Liver (tissue), 9 donors: ENCODE results near the gene OBI1. TPM values are rescaled to one million over a fixed set of nuclear protein-coding genes. Genes with fewer than 3 reads are reported as not detected.
A peak's percentile ranks its signal among the peaks of the same experiment; 100 is the strongest.

Source experiments
- DNase-seq: peaks from one replicate; pipeline ENCODE4 v3.0.0-alpha.2; 2017; ENCODE audit warnings: low spot score
- H3K27ac ChIP-seq, 2 donors: one replicate each; pipeline ENCODE4 v1.7.0; 2013; ENCODE audit warnings: inconsistent platforms in 2 of 2, low read length in 2 of 2, control low read depth in 1 of 2, low read depth in 1 of 2, mild to moderate bottlenecking in 1 of 2
- H3K27me3 ChIP-seq, 4 donors: one replicate each; pipeline versions ENCODE4 v1.6.1 to v1.7.0; 2013; ENCODE audit warnings: low read length in 3 of 4, inconsistent platforms in 1 of 4, mild to moderate bottlenecking in 1 of 4, moderate library complexity in 1 of 4; ENCODE audit not compliant: control insufficient read depth in 4 of 4, insufficient read depth in 4 of 4
- H3K36me3 ChIP-seq, 4 donors: one replicate each; pipeline versions ENCODE4 v1.6.1 to v1.7.0; 2013; ENCODE audit warnings: low read length in 3 of 4, mild to moderate bottlenecking in 3 of 4, low read depth in 1 of 4, moderate library complexity in 1 of 4; ENCODE audit not compliant: control insufficient read depth in 4 of 4, insufficient read depth in 3 of 4
- H3K4me1 ChIP-seq, 4 donors: one replicate each; pipeline versions ENCODE4 v1.6.1 to v1.7.0; 2013; ENCODE audit warnings: low read length in 3 of 4, mild to moderate bottlenecking in 3 of 4, moderate library complexity in 1 of 4; ENCODE audit not compliant: control insufficient read depth in 4 of 4, insufficient read depth in 4 of 4
- H3K4me3 ChIP-seq, 3 donors: one replicate each; pipeline versions ENCODE4 v1.6.1 to v1.7.0; 2013; ENCODE audit warnings: low read length in 3 of 3, control low read depth in 1 of 3, low read depth in 1 of 3, mild to moderate bottlenecking in 1 of 3
- H3K9ac ChIP-seq, 2 donors: one replicate each; pipeline ENCODE4 v1.7.0; 2013; ENCODE audit warnings: low read length in 2 of 2, mild to moderate bottlenecking in 2 of 2, moderate library complexity in 2 of 2, control low read depth in 1 of 2, low read depth in 1 of 2
- H3K9me3 ChIP-seq, 4 donors: one replicate each; pipeline versions ENCODE4 v1.6.1 to v1.7.0; 2013; ENCODE audit warnings: low read length in 3 of 4; ENCODE audit not compliant: control insufficient read depth in 4 of 4
- ATF3 ChIP-seq: IDR thresholded peaks from 2 replicates; pipeline ENCODE4 v1.6.1; 2016; ENCODE audit warnings: antibody characterized with exemption
- EGR1 ChIP-seq, 2 donors: IDR thresholded peaks; 2 replicates each; pipeline ENCODE4 v1.6.1; 2016 to 2018; ENCODE audit warnings: antibody characterized with exemption in 2 of 2, low read depth in 2 of 2
- FOXA1 ChIP-seq: IDR thresholded peaks from 2 replicates; pipeline ENCODE4 v1.6.1; 2016; ENCODE audit warnings: antibody characterized with exemption
- FOXA2 ChIP-seq: IDR thresholded peaks from 2 replicates; pipeline ENCODE4 v1.6.1; 2016; ENCODE audit warnings: antibody characterized with exemption
- GABPA ChIP-seq, 2 donors: IDR thresholded peaks in 1 of 2; conservative IDR thresholded peaks in 1 of 2; 2 replicates each; pipeline ENCODE4 v1.6.1; 2016; ENCODE audit warnings: antibody characterized with exemption in 2 of 2, mild to moderate bottlenecking in 1 of 2, moderate library complexity in 1 of 2
- HNF4A ChIP-seq, 2 donors: conservative IDR thresholded peaks; 2 replicates each; pipeline ENCODE4 v1.6.1; 2016; ENCODE audit warnings: antibody characterized with exemption in 2 of 2, mild to moderate bottlenecking in 2 of 2
- HNF4G ChIP-seq: IDR thresholded peaks from 2 replicates; pipeline ENCODE4 v1.6.1; 2016; ENCODE audit warnings: antibody characterized with exemption
- MAX ChIP-seq: IDR thresholded peaks from 2 replicates; pipeline ENCODE4 v1.6.1; 2016; ENCODE audit warnings: antibody characterized with exemption
- RAD21 ChIP-seq, 2 donors: IDR thresholded peaks; 2 replicates each; pipeline ENCODE4 v1.6.1; 2016; ENCODE audit warnings: antibody characterized with exemption in 2 of 2, mild to moderate bottlenecking in 2 of 2
- REST ChIP-seq: IDR thresholded peaks from 2 replicates; pipeline ENCODE4 v1.6.1; 2016; ENCODE audit warnings: antibody characterized with exemption, mild to moderate bottlenecking
- RXRA ChIP-seq, 2 donors: IDR thresholded peaks; 2 replicates each; pipeline ENCODE4 v1.6.1; 2017 to 2018; ENCODE audit warnings: antibody characterized with exemption in 2 of 2, mild to moderate bottlenecking in 1 of 2
- SP1 ChIP-seq: IDR thresholded peaks from 2 replicates; pipeline ENCODE4 v1.6.1; 2018; ENCODE audit warnings: antibody characterized with exemption, mild to moderate bottlenecking
- TAF1 ChIP-seq: conservative IDR thresholded peaks from 2 replicates; pipeline ENCODE4 v1.6.1; 2016; ENCODE audit warnings: antibody characterized with exemption, mild to moderate bottlenecking
- YY1 ChIP-seq: IDR thresholded peaks from 2 replicates; pipeline ENCODE4 v1.6.1; 2016; ENCODE audit warnings: antibody characterized with exemption, mild to moderate bottlenecking
- ZBTB33 ChIP-seq: IDR thresholded peaks from 2 replicates; pipeline ENCODE4 v1.6.1; 2016; ENCODE audit warnings: antibody characterized with exemption
- WGBS: extraction: QIAGEN DNeasy Blood & Tissue Kit; methylation state at CpG from one replicate; pipeline ENCODE4 v1.1.7; 2013; 5-methylcytosine and 5-hydroxymethylcytosine counted together
- polyA plus RNA-seq, 2 donors: library from polyadenylated mRNA; stranded (reverse) in 1 of 2; unstranded in 1 of 2; fragments of 200-250 nt in 1 of 2; fragments of >200 nt in 1 of 2; fragmentation: Nextera tagmentation in 1 of 2; extraction: Ambion mirVana in 1 of 2; gene quantifications; one replicate each; pipeline versions ENCODE4 v1.2.1 to v1.2.3, GENCODE V29; 2013 to 2015
- total RNA-seq, 2 donors: library from RNA; depleted of rRNA; stranded (reverse); fragments of >200 nt; gene quantifications; one replicate each; pipeline ENCODE4 v1.2.3, GENCODE V29; 2014
- TF ChIP-seq, protein P1 (sequence below): fragments of 150-350 bp; IDR thresholded peaks from 2 replicates; pipeline ENCODE4 v1.5.1; 2017; ENCODE audit warnings: improper control_type of control experiment, low read depth, low read length; ENCODE audit not compliant: missing input control
- donor health status: healthy.
- donor health status: healthy.
- donor health status: healthy.
- donor health status: healthy.
- donor health status: healthy.

Gene OBI1
- total and polyA plus RNA-seq, 4 donors: 1.7 to 8.9 (median 3.0) TPM

DNA sequence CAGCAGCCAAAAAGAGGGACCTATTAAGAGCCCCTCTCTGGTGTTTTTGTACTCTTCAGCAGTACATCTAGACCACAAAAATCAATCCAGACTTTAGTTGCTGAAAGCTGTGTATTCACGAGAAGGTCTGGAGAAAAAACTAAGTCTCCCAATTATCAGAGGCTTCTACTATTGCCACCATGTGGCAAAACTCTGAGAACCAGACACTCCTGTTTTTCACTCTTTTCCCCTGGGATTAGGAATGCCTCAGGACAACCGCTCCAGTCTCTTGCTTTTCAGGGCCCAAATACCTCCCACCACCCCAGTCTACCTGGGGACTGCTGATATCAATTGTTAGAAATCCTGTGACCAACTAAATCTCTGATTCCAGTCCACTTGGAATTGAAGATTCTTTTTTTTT lies 30.1 kb upstream of the OBI1 start:
- no peaks in the 10 kb centered on the region for H3K4me1 ChIP-seq
- no peaks in the 10 kb centered on the region for H3K9me3 ChIP-seq
- H3K36me3 ChIP-seq: no peaks in the 10 kb centered on the region
- H3K27ac ChIP-seq: no peak overlapping the region
- peaks cover 0 to under 1% (median 0%) of the 10 kb centered on the region in 4 donors for H3K27me3 ChIP-seq
- TF ChIP-seq FOXA2: no peak
- no peak for TF ChIP-seq HNF4A (conservative IDR thresholded peaks at IDR 0.05)
- TF ChIP-seq, protein P1, sequence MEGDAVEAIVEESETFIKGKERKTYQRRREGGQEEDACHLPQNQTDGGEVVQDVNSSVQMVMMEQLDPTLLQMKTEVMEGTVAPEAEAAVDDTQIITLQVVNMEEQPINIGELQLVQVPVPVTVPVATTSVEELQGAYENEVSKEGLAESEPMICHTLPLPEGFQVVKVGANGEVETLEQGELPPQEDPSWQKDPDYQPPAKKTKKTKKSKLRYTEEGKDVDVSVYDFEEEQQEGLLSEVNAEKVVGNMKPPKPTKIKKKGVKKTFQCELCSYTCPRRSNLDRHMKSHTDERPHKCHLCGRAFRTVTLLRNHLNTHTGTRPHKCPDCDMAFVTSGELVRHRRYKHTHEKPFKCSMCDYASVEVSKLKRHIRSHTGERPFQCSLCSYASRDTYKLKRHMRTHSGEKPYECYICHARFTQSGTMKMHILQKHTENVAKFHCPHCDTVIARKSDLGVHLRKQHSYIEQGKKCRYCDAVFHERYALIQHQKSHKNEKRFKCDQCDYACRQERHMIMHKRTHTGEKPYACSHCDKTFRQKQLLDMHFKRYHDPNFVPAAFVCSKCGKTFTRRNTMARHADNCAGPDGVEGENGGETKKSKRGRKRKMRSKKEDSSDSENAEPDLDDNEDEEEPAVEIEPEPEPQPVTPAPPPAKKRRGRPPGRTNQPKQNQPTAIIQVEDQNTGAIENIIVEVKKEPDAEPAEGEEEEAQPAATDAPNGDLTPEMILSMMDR: peak; percentile 31
- no peak for TF ChIP-seq RXRA (IDR thresholded peaks at IDR 0.05)
- TF ChIP-seq EGR1 (IDR thresholded peaks at IDR 0.05; ENCODE audit: low read depth in 2 of 2): no peak
- peak; percentile 63 to 69 for TF ChIP-seq RAD21 (IDR thresholded peaks at IDR 0.05)
- no peak for TF ChIP-seq TAF1
- TF ChIP-seq REST: no peak
- no peak for DNase-seq
- WGBS: 29% methylated on average over 2 of the region's 2 CpGs
- H3K9ac ChIP-seq: no peak overlapping the region
- no peak overlapping the region for H3K4me3 ChIP-seq

GRCh38 chr13:78686461-78686860 lies 27.5 kb upstream of the OBI1 start:
- Histone ChIP-seq H3K4me1 (no peaks in the 10 kb centered on the region), H3K36me3 (no peaks in the 10 kb centered on the region), H3K27me3 (peaks cover 0 to 2% (median 0%) of the 10 kb centered on the region in 4 donors), H3K27ac (no peak overlapping the region), H3K9me3 (no peaks in the 10 kb centered on the region), H3K9ac (no peak overlapping the region), H3K4me3 (no peak overlapping the region)
- WGBS: 92% methylated on average over 4 of the region's 4 CpGs
- no peak for DNase-seq
- no peak for TF ChIP-seq FOXA1
- no peak for TF ChIP-seq REST
- no peak for TF ChIP-seq RAD21 (IDR thresholded peaks at IDR 0.05)
- no peak for TF ChIP-seq YY1
- no peak for TF ChIP-seq SP1
- TF ChIP-seq EGR1 (IDR thresholded peaks at IDR 0.05; ENCODE audit: low read depth in 2 of 2): no peak
- TF ChIP-seq MAX: no peak
- TF ChIP-seq TAF1: no peak
- TF ChIP-seq HNF4A (conservative IDR thresholded peaks at IDR 0.05): no peak
- no peak for TF ChIP-seq GABPA (IDR thresholded peaks at IDR 0.05 in 1 of 2, conservative IDR thresholded peaks at IDR 0.05 in 1 of 2)
- TF ChIP-seq ZBTB33: no peak
- TF ChIP-seq HNF4G: no peak
- no peak for TF ChIP-seq RXRA (IDR thresholded peaks at IDR 0.05)
- no peak for TF ChIP-seq ATF3
